ENCODE measurements around the gene CLASP1. TPM values are rescaled to one million over a fixed set of nuclear protein-coding genes. Genes with fewer than 3 reads are reported as not detected.

The CLASP1 gene
- total RNA-seq, 1 experiment from 2014 or later = 45.9 TPM

DNA sequence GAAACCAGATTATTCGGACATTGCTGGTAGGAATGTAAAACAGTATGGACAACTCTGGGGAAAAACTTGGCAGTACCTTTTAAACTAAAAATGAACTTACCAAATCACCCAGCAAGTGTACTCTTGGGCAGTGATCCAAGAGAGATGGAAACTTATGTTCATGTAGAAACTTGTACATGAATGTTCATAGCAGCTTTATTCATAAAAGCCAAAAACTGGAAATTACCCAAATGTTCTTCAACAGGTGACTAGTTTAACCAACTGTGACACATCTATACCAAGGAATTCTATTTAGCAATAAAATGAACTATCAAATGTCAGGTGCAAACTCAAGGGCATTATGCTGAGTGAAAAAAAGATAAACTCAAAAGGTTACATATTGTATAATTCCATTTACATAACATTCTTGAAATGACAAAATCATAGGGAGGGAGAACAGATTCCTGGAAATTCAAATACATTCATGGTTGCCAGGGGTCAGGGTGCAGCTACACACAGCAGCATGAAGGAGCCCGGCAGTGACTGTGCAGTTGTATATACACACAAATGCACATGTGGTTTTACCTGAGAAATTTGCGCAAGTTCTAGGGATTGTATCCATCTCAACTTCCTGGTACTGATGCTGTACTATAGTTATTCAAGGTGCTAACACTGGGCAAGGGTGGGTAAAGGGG is 122.1 kb downstream of the CLASP1 start:
- Histone ChIP-seq H3K27me3 (ENCODE audit: insufficient read depth, low read length) (no peaks in the 10 kb centered on the region), H4K5ac (ENCODE audit: insufficient read length, low read depth, low read length) (no peak overlapping the region), H3K4me2 (ENCODE audit: insufficient read depth, insufficient read length, low read length) (no peak overlapping the region), H3K23ac (ENCODE audit: insufficient read length, low read depth, low read length) (no peak overlapping the region), H3K9ac (ENCODE audit: extremely low read depth, insufficient read length, low read length) (no peak overlapping the region), H2BK20ac (ENCODE audit: low read depth, low read length, poor library complexity, severe bottlenecking) (no peak overlapping the region), H3K4me1 (ENCODE audit: insufficient read depth, low read length) (no peaks in the 10 kb centered on the region; the same call in 1 of the 2 replicates), H3T11ph (ENCODE audit: low read length) (no peak overlapping the region), H2BK120ac (ENCODE audit: low read depth, low read length, poor library complexity, severe bottlenecking) (no peak overlapping the region), H2BK5ac (ENCODE audit: insufficient read length, low read length) (no peak overlapping the region), H3K14ac (ENCODE audit: insufficient read depth, low read length) (no peak overlapping the region), H3K56ac (ENCODE audit: insufficient read length, low read depth, low read length) (no peak overlapping the region), H3K9me3 (ENCODE audit: control insufficient read depth, low read depth, low read length) (no peaks in the 10 kb centered on the region), H3K79me1 (ENCODE audit: insufficient read depth, low read depth, low read length, poor library complexity, severe bottlenecking) (peaks cover 7% of the 10 kb centered on the region), H2BK15ac (ENCODE audit: low read depth, low read length) (no peak overlapping the region), H3K79me2 (ENCODE audit: insufficient read depth, low read length) (peaks cover 3% of the 10 kb centered on the region; the same call in 1 of the 2 replicates), H4K20me1 (ENCODE audit: control insufficient read depth, insufficient read depth, insufficient read length) (no peaks in the 10 kb centered on the region), H3K23me2 (ENCODE audit: insufficient read length, low read depth, low read length, poor library complexity, severe bottlenecking) (peaks cover 3% of the 10 kb centered on the region), H3K4ac (ENCODE audit: low read depth, low read length) (no peak overlapping the region), H2BK12ac (ENCODE audit: insufficient read length, low read depth, low read length) (no peak overlapping the region), H2AK5ac (ENCODE audit: insufficient read length, low read length) (no peak overlapping the region), H2AFZ (ENCODE audit: low read length) (no peak overlapping the region), H3K27ac (ENCODE audit: insufficient read length, low read depth, low read length) (no peak overlapping the region), H4K8ac (replicated peaks; ENCODE audit: insufficient read length, low read depth, low read length) (no peak overlapping the region), H4K91ac (ENCODE audit: insufficient read length, low read depth, low read length) (no peak overlapping the region), H3K18ac (ENCODE audit: insufficient read length, low read depth, low read length) (no peak overlapping the region)
- peaks cover 2 to 43% (median 34%) of the 10 kb centered on the region in 3 experiments; a peak in 6 of 7 replicates for H3K36me3 Mint-ChIP-seq (ENCODE audit: insufficient read depth in 1 of 3, low read depth in 3 of 3)
- no CpG with 5 or more reads among the region's 3 CpGs for WGBS (ENCODE audit: extremely low coverage, insufficient read length, low lambda C conversion rate)
- no peaks in the 10 kb centered on the region; the same call in 1 of the 2 replicates for H3K27me3 Mint-ChIP-seq (ENCODE audit: low read depth)
- H3K9me3 Mint-ChIP-seq = no peaks in the 10 kb centered on the region; a peak in 1 of 5 replicates
- no peak overlapping the region for H3K27ac Mint-ChIP-seq
- peaks cover 19 to 42% of the 10 kb centered on the region in 2 experiments for H3K4me1 Mint-ChIP-seq
- DNase-seq = no peak
- H3K4me3 Mint-ChIP-seq = no peak overlapping the region
- TF ChIP-seq, protein P1, sequence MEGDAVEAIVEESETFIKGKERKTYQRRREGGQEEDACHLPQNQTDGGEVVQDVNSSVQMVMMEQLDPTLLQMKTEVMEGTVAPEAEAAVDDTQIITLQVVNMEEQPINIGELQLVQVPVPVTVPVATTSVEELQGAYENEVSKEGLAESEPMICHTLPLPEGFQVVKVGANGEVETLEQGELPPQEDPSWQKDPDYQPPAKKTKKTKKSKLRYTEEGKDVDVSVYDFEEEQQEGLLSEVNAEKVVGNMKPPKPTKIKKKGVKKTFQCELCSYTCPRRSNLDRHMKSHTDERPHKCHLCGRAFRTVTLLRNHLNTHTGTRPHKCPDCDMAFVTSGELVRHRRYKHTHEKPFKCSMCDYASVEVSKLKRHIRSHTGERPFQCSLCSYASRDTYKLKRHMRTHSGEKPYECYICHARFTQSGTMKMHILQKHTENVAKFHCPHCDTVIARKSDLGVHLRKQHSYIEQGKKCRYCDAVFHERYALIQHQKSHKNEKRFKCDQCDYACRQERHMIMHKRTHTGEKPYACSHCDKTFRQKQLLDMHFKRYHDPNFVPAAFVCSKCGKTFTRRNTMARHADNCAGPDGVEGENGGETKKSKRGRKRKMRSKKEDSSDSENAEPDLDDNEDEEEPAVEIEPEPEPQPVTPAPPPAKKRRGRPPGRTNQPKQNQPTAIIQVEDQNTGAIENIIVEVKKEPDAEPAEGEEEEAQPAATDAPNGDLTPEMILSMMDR (conservative IDR thresholded peaks at IDR 0.05) = no peak

Measured in H9 (cell line).